SJSA1 (cell line): ENCODE results near the gene COL6A2. TPM values are rescaled to one million over a fixed set of nuclear protein-coding genes. Genes with fewer than 3 reads are reported as not detected.
A peak's percentile ranks its signal among the peaks of the same experiment; 100 is the strongest.
"Not testable (repeated sequence)": the region's sequence is repeated elsewhere in the genome, so short reads cannot be mapped to it uniquely, and the experiment has no call there.

Experiments
- DNase-seq, 2 experiments: peaks; one replicate each; pipeline ENCODE4 v3.0.0-alpha.2; 2015 to 2020; ENCODE audit warnings: low spot score in 2 of 2, low read depth in 1 of 2
- H3K27ac ChIP-seq: fragments of 250-450 bp; sonication (Bioruptor Pico); 2 replicates; pipeline ENCODE4 v1.5.1; 2020; ENCODE audit warnings: mild to moderate bottlenecking, moderate library complexity
- H3K27me3 ChIP-seq: fragments of 250-450 bp; sonication (Bioruptor Pico); replicated peaks from 2 replicates; pipeline ENCODE4 v1.5.1; 2020; ENCODE audit warnings: mild to moderate bottlenecking, moderate library complexity
- H3K36me3 ChIP-seq: fragments of 250-450 bp; sonication (Bioruptor Pico); 2 replicates; pipeline ENCODE4 v1.5.1; 2020; ENCODE audit warnings: mild to moderate bottlenecking
- H3K4me1 ChIP-seq: fragments of 250-450 bp; sonication (Bioruptor Pico); replicated peaks from 2 replicates; pipeline ENCODE4 v1.6.1; 2021; ENCODE audit warnings: mild to moderate bottlenecking
- H3K4me3 ChIP-seq: fragments of 250-450 bp; sonication (Bioruptor Pico); 2 replicates; pipeline ENCODE4 v1.5.1; 2020; ENCODE audit warnings: mild to moderate bottlenecking
- H3K9me3 ChIP-seq: fragments of 250-450 bp; sonication (Bioruptor Pico); replicated peaks from 2 replicates; pipeline ENCODE4 v1.5.1; 2020; ENCODE audit warnings: mild to moderate bottlenecking
- total RNA-seq: library from RNA; depleted of rRNA; stranded (reverse); fragments of >200 nt; shearing (Covaris generic); gene quantifications from 2 replicates; pipeline ENCODE4 v1.2.3, GENCODE V29; 2014

The COL6A2 gene
- total RNA-seq, 1 experiment from 2014 or later = 333 TPM

GRCh38 chr21:46057111-46057709, 40.7 kb upstream of the COL6A2 start:
- Histone ChIP-seq H3K4me3 (no peak overlapping the region), H3K27ac (peak overlapping the region; percentile 83), H3K9me3 (peaks cover 10% of the 10 kb centered on the region), H3K36me3 (no peaks in the 10 kb centered on the region), H3K4me1 (peaks cover 59% of the 10 kb centered on the region), H3K27me3 (no peaks in the 10 kb centered on the region)
- DNase-seq = peak in 1 of 2 experiments; percentile 39

DNA sequence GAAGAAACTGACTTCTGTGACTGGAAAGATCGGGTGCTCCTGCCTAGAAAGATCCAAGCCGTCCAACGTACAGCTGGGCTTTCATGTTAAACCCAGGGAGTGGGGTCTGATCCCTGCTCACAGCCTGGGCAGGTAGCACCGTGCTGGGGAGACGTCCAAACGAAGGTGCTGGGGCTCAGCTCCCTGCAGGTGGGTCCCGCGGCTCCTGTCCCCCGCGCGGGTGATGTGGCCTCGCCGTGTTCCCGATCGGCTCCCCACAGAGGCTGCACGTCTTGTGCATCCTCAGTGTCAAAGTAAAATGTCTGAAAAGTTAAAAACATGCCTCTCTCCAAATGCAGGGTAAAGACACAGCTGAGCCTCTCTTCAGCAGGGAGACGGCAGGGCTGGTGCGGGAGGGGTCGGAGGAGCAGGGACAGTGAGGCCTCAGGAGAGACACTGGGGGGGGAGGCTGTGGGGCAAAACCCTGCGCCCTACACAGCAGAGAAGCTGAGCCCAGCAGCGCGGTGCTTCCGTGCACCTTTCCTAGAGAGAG, 40.1 kb upstream of the COL6A2 start:
- H3K4me1 ChIP-seq = peaks cover 64% of the 10 kb centered on the region
- no peaks in the 10 kb centered on the region for H3K27me3 ChIP-seq
- no peak overlapping the region for H3K4me3 ChIP-seq
- H3K27ac ChIP-seq = peak overlapping the region; percentile 83
- peak in 1 of 2 experiments; percentile 34 for DNase-seq
- H3K9me3 ChIP-seq = peaks cover 14% of the 10 kb centered on the region
- no peaks in the 10 kb centered on the region for H3K36me3 ChIP-seq

DNA sequence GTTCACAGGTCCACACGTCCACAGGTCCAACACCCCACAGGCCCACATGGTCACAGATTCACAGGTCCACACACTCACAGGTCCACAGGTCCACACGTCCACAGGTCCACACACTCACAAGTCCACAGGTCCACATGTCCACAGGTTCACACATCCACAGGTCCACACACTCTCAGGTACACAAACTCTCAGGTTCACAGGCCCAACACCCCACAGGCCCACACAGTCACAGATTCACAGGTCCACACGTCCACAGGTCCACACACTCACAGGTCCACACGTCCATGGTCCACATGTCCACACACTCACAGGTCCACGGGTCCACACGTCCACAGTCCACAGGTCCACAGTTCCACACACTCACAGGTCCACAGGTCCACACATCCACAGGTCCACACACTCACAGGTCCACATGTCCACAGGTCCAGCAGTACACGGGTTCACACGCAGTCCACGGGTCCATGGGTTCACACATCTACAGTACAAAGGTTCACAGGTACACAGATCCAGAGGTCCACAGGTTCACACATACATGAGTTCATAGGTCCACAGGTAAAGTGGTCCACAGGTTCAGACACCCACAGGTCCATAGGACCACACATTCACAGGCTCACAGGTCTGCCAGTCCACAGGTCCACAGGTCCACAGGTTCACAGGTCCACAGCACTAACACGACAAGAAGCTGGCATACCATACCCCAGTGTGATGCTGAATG, 39.3 kb upstream of the COL6A2 start:
- Histone ChIP-seq H3K36me3 (no peaks in the 10 kb centered on the region), H3K4me1 (peaks cover 58% of the 10 kb centered on the region), H3K27me3 (no peaks in the 10 kb centered on the region), H3K4me3 (no peak overlapping the region), H3K9me3 (peaks cover 14% of the 10 kb centered on the region), H3K27ac (no peak overlapping the region)
- DNase-seq = peak in 1 of 2 experiments; percentile 22

DNA sequence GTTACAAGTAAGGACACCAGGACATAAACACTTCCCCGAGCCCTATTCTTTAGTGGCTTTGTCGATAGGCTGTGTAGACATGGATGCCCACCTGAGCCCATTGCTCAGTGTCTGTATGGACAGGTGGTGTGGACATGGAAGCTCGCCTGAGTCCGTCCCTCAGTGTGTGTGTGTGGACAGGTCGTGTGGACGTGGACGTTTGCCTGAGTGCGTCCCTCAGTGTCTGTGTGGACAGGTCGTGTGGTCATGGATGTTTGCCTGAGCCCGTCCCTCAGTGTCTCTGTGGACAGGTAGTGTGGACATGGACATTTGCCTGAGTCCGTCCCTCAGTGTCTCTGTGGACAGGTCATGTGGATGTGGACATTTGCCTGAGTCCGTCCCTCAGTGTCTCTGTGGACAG, 38.7 kb upstream of the COL6A2 start:
- Histone ChIP-seq H3K9me3 (peaks cover 14% of the 10 kb centered on the region), H3K4me3 (no peak overlapping the region), H3K27me3 (no peaks in the 10 kb centered on the region), H3K4me1 (peaks cover 52% of the 10 kb centered on the region), H3K27ac (no peak overlapping the region), H3K36me3 (no peaks in the 10 kb centered on the region)
- peak in 1 of 2 experiments; percentile 9 for DNase-seq

GRCh38 chr21:46059711-46060455, 38.0 kb upstream of the COL6A2 start:
- DNase-seq = peak in 1 of 2 experiments; percentile 30
- H3K9me3 ChIP-seq = peaks cover 14% of the 10 kb centered on the region
- not testable (repeated sequence) for H3K27me3 ChIP-seq

DNA sequence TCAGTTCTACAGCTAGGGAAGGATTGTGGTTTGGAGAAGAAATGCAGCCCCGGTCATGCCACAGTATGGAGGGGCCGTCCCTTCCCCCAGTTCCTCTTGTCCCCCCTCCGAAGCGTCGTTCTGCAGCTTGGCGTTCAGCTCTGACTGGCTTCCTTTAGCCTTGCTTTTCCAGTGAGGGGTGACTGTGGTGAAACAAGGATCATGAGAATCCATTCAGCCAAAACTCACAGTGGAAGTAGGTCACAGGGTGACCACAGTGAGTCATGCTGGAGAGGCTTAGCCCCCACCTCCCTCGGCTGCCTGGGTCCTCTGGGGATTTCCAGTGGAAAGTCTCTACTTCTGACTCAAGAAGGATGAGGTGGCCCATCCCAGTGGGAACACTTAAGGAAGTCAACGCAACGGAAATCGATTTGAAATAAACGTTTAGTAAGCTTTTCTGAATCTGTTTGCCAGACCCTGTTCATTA, 37.3 kb upstream of the COL6A2 start:
- Histone ChIP-seq H3K27ac (peak overlapping the region; percentile 89), H3K9me3 (peaks cover 14% of the 10 kb centered on the region), H3K4me1 (peaks cover 51% of the 10 kb centered on the region), H3K4me3 (no peak overlapping the region), H3K36me3 (no peaks in the 10 kb centered on the region), H3K27me3 (no peaks in the 10 kb centered on the region)
- DNase-seq = peak; percentile 95 to 96

More at GRCh38 chr21:46059711-46060455, 38.0 kb upstream of the COL6A2 start:
- not testable (repeated sequence) for H3K4me3 ChIP-seq, H3K36me3 ChIP-seq
- Histone ChIP-seq H3K27ac (peak overlapping the region; percentile 89), H3K4me1 (peaks cover 49% of the 10 kb centered on the region)

DNA sequence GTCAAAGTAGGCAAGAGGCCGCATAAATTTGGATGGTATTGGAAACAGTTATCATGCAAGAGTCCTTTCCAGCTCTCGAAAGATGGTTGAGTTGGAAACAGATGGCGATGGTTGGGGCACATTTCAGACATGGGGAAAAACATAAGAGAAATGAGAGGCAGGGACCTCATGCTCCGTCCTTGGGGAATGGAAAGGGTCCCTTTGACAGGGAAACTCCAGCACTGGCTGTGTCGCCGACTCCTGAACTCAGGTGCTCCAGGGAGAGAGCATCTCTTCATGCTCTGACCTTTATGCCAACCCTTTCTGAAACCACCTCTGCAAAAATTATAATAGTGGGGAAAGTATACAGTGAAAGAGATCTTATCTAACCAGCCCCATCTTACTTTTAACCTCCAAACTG, 36.8 kb upstream of the COL6A2 start:
- Histone ChIP-seq H3K36me3 (no peaks in the 10 kb centered on the region), H3K9me3 (peaks cover 14% of the 10 kb centered on the region), H3K27me3 (no peaks in the 10 kb centered on the region), H3K27ac (peak overlapping the region; percentile 89), H3K4me1 (peaks cover 51% of the 10 kb centered on the region), H3K4me3 (no peak overlapping the region)
- no peak for DNase-seq

DNA sequence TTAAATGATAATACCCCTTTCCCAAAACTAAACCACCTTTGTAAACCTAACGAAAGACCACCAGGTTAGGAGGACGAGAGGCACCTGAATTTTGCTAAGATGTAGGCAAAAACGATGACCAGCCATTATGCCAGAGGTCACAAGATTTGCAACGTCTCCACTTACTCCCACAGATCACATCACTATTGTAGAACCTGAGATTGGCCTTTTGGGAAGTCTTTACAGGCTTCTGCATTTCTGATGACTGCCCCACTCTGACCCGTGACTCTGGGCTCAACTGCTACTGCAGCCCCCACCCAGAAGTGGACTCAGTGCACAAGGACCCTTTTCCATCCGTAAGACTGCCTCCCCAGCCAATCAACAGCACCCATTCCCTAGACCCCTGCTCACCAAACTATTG, 36.4 kb upstream of the COL6A2 start:
- H3K9me3 ChIP-seq = peaks cover 14% of the 10 kb centered on the region
- no peaks in the 10 kb centered on the region for H3K27me3 ChIP-seq
- peaks cover 48% of the 10 kb centered on the region for H3K4me1 ChIP-seq
- no peaks in the 10 kb centered on the region for H3K36me3 ChIP-seq
- no peak overlapping the region for H3K4me3 ChIP-seq
- H3K27ac ChIP-seq = peak overlapping the region; percentile 89
- no peak for DNase-seq

GRCh38 chr21:46061950-46062349, 36.0 kb upstream of the COL6A2 start:
- H3K9me3 ChIP-seq = peaks cover 14% of the 10 kb centered on the region
- no peak overlapping the region for H3K4me3 ChIP-seq
- no peaks in the 10 kb centered on the region for H3K36me3 ChIP-seq
- H3K27ac ChIP-seq = 0 out of 2 replicates have a peak overlapping the region, but pooled peaks have one; percentile 89
- no peaks in the 10 kb centered on the region for H3K27me3 ChIP-seq
- peaks cover 44% of the 10 kb centered on the region for H3K4me1 ChIP-seq
- no peak for DNase-seq

DNA sequence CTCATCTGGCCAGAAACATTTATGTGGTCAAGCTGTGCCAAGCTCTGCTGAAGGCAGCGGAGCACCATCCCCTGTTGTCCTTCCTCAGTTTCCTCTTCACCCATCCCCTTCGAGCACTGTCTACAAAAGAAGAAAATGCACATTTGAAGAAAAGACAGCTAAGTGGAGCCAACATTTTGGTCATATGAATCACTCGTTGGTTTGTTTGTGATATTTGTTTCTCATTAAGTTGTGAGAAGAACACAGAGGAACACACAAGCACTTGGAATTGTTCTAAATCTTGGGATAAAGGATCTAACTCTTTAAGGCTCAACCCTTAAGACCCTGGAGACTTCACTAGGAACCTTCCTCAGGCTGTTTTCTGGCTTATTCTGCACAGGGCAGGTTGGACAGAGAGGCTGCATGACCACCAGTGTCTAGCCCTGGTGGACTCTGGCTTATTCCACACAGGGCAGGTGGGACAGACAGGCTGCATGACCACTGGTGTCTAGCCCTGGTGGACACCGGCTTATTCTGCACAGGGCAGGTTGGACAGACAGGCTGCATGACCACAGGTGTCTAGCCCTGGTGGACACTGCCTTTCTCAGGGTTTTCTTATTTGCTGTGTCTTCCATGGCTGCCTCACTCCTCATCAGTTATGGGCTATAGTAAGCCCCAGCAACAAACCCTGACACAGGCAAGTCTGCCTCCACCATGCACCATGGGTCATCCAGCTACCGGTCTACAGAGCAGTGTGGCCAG, 35.3 kb upstream of the COL6A2 start:
- Histone ChIP-seq H3K27ac (no peak overlapping the region), H3K4me1 (peaks cover 40% of the 10 kb centered on the region), H3K4me3 (no peak overlapping the region), H3K27me3 (no peaks in the 10 kb centered on the region), H3K36me3 (no peaks in the 10 kb centered on the region), H3K9me3 (peaks cover 14% of the 10 kb centered on the region)
- no peak for DNase-seq

DNA sequence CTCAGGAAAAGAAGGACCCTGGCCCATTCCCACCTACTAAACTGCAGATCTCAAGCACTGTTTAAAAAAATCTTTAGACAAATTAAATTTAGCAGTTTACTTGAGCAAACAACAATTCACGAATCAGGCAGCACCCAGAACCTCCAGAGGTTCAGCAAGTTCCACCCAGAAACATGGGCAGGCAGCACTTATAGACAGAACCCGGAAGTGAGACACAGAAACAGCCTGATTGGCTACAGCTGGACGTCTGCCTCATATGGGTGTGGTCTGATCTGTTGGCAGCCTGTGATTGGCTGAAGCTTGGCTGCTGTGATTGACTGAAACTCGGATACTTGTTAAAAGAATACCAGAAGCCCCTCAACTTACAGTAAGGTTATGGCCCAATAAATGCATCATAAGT, 34.7 kb upstream of the COL6A2 start:
- no peak overlapping the region for H3K4me3 ChIP-seq
- no peak for DNase-seq
- H3K36me3 ChIP-seq = no peaks in the 10 kb centered on the region
- H3K4me1 ChIP-seq = peaks cover 40% of the 10 kb centered on the region
- H3K27me3 ChIP-seq = no peaks in the 10 kb centered on the region
- no peak overlapping the region for H3K27ac ChIP-seq
- H3K9me3 ChIP-seq = peaks cover 14% of the 10 kb centered on the region

DNA sequence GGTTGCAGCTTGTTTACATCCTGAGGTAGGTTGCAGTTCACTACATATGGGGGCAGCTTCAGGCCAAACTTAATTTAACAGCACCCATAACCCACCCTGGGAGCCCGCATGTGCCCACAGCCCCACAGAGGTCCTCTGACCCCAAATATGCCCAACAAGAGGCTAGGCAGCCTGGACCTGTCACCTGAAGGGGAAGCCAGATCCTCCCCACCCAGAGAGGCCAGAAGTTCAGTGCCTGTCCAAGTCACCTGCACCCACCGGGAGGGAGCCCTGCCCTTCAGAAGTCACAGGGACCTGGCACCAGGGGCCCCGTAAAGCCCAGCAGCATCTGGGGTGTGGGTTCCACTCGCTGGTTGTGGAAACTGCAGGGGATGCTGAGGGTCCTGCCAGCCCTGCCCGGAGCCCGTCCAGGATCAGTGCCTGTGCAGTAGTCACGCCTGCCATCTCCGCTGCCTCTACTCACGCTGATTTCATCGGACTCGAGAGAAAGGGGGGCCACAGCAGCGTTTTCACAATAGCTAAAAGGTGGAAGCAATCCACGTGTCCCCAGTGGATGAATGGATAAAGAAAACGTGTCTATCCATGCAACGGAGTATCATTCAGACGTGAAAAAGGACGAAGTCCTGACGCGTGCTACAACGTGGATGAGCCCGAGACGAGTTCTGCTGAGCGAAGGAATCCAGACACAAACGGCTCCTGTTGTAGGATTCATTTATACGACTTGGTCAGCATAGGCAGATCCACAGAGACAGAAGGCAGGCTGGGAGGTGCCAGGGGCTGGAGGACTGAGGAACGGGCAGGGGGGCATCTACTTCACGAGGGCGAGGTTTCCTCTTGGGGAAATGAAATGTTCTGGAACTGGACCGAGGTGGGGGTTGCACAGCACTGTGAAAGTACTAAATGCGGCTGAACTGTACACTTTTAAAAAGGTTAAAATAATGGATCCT, 33.9 kb upstream of the COL6A2 start:
- no peaks in the 10 kb centered on the region for H3K27me3 ChIP-seq
- no peak overlapping the region for H3K4me3 ChIP-seq
- H3K9me3 ChIP-seq = peaks cover 14% of the 10 kb centered on the region
- H3K27ac ChIP-seq = no peak overlapping the region
- H3K4me1 ChIP-seq = peaks cover 40% of the 10 kb centered on the region
- DNase-seq = peak in 1 of 2 experiments; percentile 30
- no peaks in the 10 kb centered on the region for H3K36me3 ChIP-seq
